GM18867 (cell line): ENCODE data around the gene GGCT.
"Not testable (repeated sequence)": the region's sequence is repeated elsewhere in the genome, so short reads cannot be mapped to it uniquely, and the experiment has no call there.

ENCODE experiments used
- ATAC-seq: cut with Tn5 transposase; IDR thresholded peaks from one replicate; pipeline ENCODE4 v1.9.1; 2021; ENCODE audit warnings: mild to moderate bottlenecking, moderate library complexity; ENCODE audit not compliant: unreplicated experiment

GGCT gene

GRCh38 chr7:30519122-30519521 is 14.5 kb upstream of the GGCT start:
- no peak for ATAC-seq

DNA sequence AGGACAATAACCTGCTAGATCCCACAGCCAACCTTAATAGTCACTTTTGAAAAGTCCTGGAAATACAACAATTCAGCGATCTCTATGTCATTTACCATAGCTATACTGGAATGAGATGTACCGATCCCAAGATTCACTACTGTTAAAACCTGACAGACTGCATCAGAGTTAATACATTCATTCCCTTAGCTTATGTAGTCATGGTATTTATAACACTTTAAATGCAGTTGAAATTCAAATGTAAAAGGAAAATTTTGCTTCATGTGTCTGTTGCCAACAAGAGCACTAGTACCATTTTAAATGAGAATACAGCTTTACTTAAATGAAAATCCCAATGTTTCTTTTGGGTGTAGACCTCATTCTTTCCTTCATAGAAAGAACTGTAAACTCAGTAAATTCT is 11.1 kb upstream of the GGCT start:
- no peak for ATAC-seq

- ATAC-seq = no peak
These were observed 10.1 kb upstream of the GGCT start for GRCh38 chr7:30514776-30515175.

DNA sequence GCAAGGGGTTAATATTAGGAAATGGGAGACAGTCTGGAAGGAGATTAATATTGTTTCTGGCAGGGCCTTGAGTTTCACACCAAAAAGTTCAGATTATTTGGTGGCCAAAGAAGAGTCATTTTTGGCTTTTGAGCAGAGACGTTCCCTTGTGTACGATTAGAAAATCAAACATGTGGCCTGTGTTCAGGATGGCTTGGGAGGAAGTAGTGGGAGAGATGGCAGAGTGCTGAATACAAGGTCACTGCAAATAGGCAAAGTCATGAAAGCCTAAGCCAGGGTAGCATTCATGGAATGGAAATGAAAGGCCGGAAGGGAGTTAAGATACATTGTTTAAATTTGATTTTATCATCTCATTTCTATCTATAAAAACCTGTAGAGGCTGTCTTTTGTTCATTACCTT is 9.5 kb upstream of the GGCT start:
- ATAC-seq = no peak

GRCh38 chr7:30513762-30514161 is 9.1 kb upstream of the GGCT start:
- no peak for ATAC-seq

- ATAC-seq = no peak
These were observed 7.5 kb upstream of the GGCT start for GRCh38 chr7:30511973-30512662.

- no peak for ATAC-seq
These were observed 6.9 kb upstream of the GGCT start for GRCh38 chr7:30511494-30511893.

DNA sequence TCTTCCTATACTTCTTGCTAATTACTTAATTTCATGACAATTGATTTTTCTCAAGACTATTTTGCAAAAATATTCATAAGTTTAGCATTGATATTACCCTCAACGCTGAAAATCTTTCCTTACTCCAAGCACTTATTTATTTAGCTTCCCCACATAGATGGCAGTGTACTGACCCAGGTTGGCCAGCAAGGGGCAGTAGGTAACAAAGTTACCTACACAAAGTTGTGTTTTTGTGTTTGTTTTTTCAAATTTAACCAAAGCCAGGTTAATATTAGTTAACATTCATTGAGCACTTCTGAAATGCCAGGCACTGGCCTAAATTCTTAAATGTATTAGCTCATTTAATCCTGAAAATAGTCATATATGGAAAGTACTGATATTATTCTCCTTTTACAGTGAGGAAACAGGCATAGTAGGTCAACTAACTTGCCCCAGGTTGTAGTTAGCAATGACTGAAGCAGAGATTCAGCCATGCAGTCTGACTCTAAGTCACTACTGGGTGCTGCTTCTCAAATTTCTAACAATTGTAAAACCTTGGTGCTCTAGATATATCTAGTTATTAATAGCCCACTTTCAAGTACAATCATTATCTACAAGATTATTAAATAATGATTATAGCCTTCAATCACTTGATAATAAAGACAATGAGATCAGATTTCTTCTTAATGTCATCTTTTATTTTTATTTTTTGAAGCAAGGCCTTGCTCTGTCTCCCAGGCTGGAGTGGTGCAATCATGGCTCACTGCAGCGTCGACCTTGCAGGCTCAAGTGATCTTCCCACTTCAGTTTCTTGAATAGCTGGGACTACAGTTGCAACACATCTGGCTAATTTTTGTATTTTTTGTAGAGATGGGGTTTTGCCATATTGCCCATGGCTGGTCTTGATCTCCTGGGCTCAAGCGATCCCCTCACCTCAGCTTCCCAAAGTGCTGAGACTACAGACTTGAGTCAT is 5.8 kb upstream of the GGCT start:
- peak; percentile 46 for ATAC-seq

DNA sequence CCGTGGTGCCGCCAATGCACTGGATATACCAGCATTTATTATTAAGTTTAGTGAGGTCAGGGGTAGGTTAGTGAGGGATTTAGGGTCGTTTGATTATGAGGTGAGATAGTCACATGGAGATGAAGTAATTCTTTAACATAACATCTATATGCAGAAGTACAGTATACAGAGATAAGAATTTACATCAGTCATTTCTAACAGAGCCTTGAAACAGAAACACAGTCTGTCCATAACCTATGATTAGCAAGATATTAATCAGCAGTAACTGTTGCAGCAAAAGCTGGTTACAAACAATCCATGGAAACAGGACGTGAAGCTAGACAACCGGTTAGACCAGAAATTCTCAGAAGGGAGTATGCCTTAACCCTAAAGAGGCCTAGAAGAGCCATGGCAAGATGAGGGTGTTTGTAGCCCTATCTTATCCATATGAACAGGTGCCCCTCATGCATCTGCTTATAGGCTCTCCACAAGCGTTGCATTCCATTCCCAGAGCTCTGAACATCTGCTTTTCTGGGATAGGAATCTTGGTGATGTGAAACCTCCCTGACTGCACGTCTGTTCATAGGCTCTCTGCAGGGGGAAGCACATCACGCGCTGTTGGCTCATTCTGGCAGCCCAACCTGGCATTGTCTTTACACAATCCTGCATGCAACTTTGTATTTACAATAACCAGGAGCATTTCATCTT is 4.7 kb upstream of the GGCT start:
- ATAC-seq = not testable (repeated sequence)

GRCh38 chr7:30507346-30507900 is 2.8 kb upstream of the GGCT start:
- ATAC-seq = not testable (repeated sequence)

DNA sequence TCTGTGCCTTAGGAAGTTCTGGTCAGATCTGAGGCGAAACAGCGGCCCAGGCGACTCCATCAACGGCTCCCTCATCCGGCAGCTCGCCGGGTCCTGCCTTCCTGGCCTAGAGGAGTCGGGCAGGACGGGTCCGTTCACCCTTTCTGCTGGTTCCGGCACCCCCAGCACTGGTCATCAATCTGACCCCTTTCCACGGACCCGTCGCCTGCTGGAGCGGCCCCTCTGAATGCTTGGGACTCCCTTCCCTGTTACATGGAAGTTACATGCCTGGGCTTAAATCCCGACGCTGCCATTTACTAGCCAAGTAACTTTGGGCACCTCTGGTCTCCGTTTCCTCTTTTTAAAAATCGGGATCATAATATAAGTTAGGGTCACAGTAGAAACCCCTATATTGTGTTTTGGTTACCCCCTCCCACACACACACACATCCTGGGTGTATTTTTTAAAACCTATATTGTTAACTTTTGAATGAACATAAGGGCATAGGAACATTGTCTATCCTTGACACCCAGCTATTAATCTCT is 607 bp upstream of the GGCT start:
- ATAC-seq = peak; percentile 14

GRCh38 chr7:30503274-30504212 is 1.1 kb downstream of the GGCT start:
- no peak for ATAC-seq

- ATAC-seq = no peak
These were observed 2.0 kb downstream of the GGCT start for GRCh38 chr7:30502470-30503251.

DNA sequence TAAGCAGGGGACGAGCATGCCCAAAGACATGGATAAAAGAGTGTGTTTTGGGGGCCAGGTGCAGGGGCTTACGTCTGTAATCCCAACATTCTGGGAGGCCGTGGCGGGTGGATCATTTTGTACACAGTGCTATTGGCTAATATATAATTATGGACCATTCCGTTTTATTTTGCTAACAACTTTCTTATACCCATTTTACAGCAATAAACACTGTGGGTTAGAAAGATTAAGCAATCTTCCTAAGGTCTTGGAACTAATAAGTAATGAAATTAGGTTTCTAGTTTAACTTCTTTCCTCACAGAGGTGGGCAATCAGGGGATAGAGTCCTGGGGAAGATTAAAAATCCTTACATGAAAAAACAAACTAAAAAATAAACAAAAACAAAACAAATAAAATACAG is 3.4 kb downstream of the GGCT start:
- no peak for ATAC-seq

- no peak for ATAC-seq
These were observed 11.4 kb downstream of the GGCT start for GRCh38 chr7:30493228-30493627.

- no peak for ATAC-seq
These were observed 13.2 kb downstream of the GGCT start for GRCh38 chr7:30491417-30491816.

DNA sequence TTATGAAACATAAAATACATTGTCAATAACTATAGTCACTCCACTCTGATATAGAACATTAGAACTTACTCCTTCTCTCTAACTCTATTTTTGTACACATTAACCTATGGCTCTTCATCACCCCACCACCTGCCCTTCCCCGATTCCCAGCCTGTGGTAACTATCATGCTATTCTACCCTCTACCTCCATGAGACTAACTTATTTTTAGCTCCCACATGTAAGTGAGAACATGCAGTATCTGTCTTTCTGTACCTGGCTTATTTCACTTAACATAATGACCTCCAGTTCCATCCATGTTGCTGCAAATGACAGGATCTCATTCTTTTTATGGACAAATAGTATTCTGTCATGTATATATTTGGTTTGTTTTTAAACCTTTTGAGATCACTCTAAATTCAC is 17.3 kb downstream of the GGCT start:
- ATAC-seq = no peak

DNA sequence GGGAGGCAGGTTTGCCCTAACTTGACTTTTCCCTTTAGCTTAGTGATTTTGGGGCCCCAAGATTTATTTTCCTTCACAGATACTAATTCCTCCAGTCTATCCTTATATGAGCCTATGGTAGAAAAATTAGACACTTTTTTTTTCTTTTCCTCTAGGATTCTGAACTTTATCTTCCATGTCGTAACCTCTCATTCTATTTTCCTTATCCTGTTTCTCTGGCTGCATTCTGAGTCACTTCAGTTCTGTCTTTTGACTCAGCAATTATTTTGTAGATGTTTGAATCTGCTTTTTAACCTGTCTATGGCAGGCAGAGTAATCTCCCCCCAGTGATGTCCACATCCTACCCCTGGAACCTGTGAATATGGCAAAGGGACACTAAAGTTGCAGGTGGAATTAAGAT is 19.0 kb downstream of the GGCT start:
- ATAC-seq = no peak

DNA sequence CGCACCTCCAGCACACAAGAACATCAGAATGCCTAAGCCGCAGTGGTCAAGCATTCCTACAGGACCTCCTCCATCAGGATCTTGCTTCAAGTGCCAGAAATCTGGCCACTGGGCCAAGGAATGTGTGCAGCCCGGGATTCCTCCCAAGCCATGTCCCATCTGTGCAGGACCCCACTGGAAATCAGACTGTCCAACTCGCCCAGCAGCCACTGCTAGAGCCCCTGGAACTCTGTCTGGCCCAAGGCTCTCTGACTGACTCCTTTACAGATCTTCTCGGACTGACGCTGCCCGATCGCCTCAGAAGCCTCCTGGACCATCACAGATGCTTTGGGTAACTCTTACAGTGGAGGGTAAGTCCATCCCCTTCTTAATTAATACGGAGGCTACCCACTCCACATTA is 23.2 kb downstream of the GGCT start:
- not testable (repeated sequence) for ATAC-seq
